Testis (tissue), 3 donors: Measurements from ENCODE around the gene FAM131C. TPM values are rescaled to one million over a fixed set of nuclear protein-coding genes. Genes with fewer than 3 reads are reported as not detected.
A peak's percentile ranks its signal among the peaks of the same experiment; 100 is the strongest.

ENCODE experiments used
- DNase-seq: peaks from one replicate; pipeline ENCODE4 v3.0.0-alpha.2; 2019
- H3K27ac ChIP-seq, 2 donors: fragments of 200-600 bp; sonication (generic); one replicate each; pipeline ENCODE4 v1.5.1; 2019
- H3K27me3 ChIP-seq: fragments of 200-600 bp; sonication (generic); one replicate; pipeline ENCODE4 v1.5.1; 2019
- H3K36me3 ChIP-seq: fragments of 200-600 bp; sonication (generic); one replicate; pipeline ENCODE4 v1.5.1; 2017; ENCODE audit warnings: low read depth; ENCODE audit errors: missing control alignments
- H3K4me1 ChIP-seq: fragments of 200-600 bp; sonication (generic); one replicate; pipeline ENCODE4 v1.5.1; 2019
- H3K4me3 ChIP-seq, 2 donors: fragments of 200-600 bp; sonication (generic); one replicate each; pipeline ENCODE4 v1.5.1; 2017 to 2019
- H3K9me3 ChIP-seq: fragments of 200-600 bp; sonication (generic); one replicate; pipeline ENCODE4 v1.5.1; 2017
- CTCF ChIP-seq, 3 experiments: fragments of 450-650 bp in 2 of 3; fragments of 200-600 bp in 1 of 3; sonication (generic) in 1 of 3; IDR thresholded peaks; one replicate each; pipeline ENCODE4 v1.5.1; 2016 to 2019; ENCODE audit warnings: antibody characterized with exemption in 3 of 3, mild to moderate bottlenecking in 2 of 3, moderate library complexity in 1 of 3
- POLR2A ChIP-seq: fragments of 450-650 bp; IDR thresholded peaks from one replicate; pipeline ENCODE4 v1.6.1; 2017; ENCODE audit warnings: antibody characterized with exemption, mild to moderate bottlenecking, moderate library complexity
- WGBS, 2 donors: methylation state at CpG; one replicate each; pipeline ENCODE4 v1.1.5; 2018; 5-methylcytosine and 5-hydroxymethylcytosine counted together
- intact Hi-C: fragments of 100-400 bp; cut with DNase I; formaldehyde crosslinking; loops from one replicate; pipeline ENCODE4 v1.15.1; 2023; ENCODE audit warnings: low total_unique reads
- polyA plus RNA-seq: library from polyadenylated mRNA; stranded (reverse); fragments of 350-450 nt; fragmentation: Illumina TruSeq; extraction: RNeasy Lipid Tissue Mini Kit (QIAGEN cat#74804); gene quantifications from one replicate; pipeline ENCODE4 v1.2.3, GENCODE V29; 2014; ENCODE audit warnings: low read depth, low replicate concordance; ENCODE audit not compliant: insufficient read depth
- total RNA-seq, 2 donors: library from RNA; depleted of rRNA; stranded (reverse); fragments of >200 nt; gene quantifications; one replicate each; pipeline ENCODE4 v1.2.3, GENCODE V29; 2016

FAM131C gene
- total and polyA plus RNA-seq, 3 donors from 2014 or later: 0.42 to 1.2 (median 0.87) TPM

GRCh38 chr1:16020325-16020724 lies 53.1 kb downstream of the FAM131C start:
- no peaks in the 10 kb centered on the region for H3K9me3 ChIP-seq
- H3K27me3 ChIP-seq: no peaks in the 10 kb centered on the region
- no peaks in the 10 kb centered on the region for H3K36me3 ChIP-seq
- H3K4me1 ChIP-seq: peaks cover 42% of the 10 kb centered on the region
- no peak overlapping the region for H3K27ac ChIP-seq
- H3K4me3 ChIP-seq: no peak overlapping the region
- no peak for DNase-seq
- TF ChIP-seq CTCF (IDR thresholded peaks at IDR 0.05): no peak
- no peak for TF ChIP-seq POLR2A
- WGBS, 2 donors: 73 to 88% methylated on average over 3 to 6 of the region's 6 CpGs
- intact Hi-C loops: no loop called here

- H3K4me1 ChIP-seq: peaks cover 47% of the 10 kb centered on the region
- TF ChIP-seq CTCF (IDR thresholded peaks at IDR 0.05) (no peak), POLR2A (no peak)
- no peaks in the 10 kb centered on the region for H3K36me3 ChIP-seq
- H3K27ac ChIP-seq: peak overlapping the region; percentile 84 to 88
- H3K27me3 ChIP-seq: no peaks in the 10 kb centered on the region
- DNase-seq: no peak
- 62 to 84% methylated on average over 8 to 9 of the region's 9 CpGs for WGBS, 2 donors
- intact Hi-C loops: no loop called here
- no peak overlapping the region for H3K4me3 ChIP-seq
- H3K9me3 ChIP-seq: no peaks in the 10 kb centered on the region
Measured at GRCh38 chr1:16019644-16020277, 53.7 kb downstream of the FAM131C start.

GRCh38 chr1:16018749-16019643 lies 54.5 kb downstream of the FAM131C start:
- no peak for DNase-seq
- Histone ChIP-seq H3K36me3 (no peaks in the 10 kb centered on the region), H3K27ac (peak overlapping the region; percentile 84 to 88), H3K4me3 (no peak overlapping the region), H3K9me3 (no peaks in the 10 kb centered on the region), H3K27me3 (no peaks in the 10 kb centered on the region), H3K4me1 (peaks cover 54% of the 10 kb centered on the region)
- WGBS, 2 donors: 64 to 78% methylated on average over 20 to 23 of the region's 23 CpGs
- TF ChIP-seq POLR2A (no peak), CTCF (IDR thresholded peaks at IDR 0.05) (no peak)
- intact Hi-C loops: no loop called here

GRCh38 chr1:16018308-16018707 lies 55.1 kb downstream of the FAM131C start:
- no peaks in the 10 kb centered on the region for H3K9me3 ChIP-seq
- WGBS, 2 donors: 33 to 41% methylated on average over 2 to 4 of the region's 4 CpGs
- TF ChIP-seq CTCF (IDR thresholded peaks at IDR 0.05) (no peak), POLR2A (no peak)
- intact Hi-C loops: no loop called here
- no peaks in the 10 kb centered on the region for H3K27me3 ChIP-seq
- no peaks in the 10 kb centered on the region for H3K36me3 ChIP-seq
- no peak for DNase-seq
- H3K4me3 ChIP-seq: peak overlapping the region in 1 of 2 donors; percentile 20
- H3K27ac ChIP-seq: peak overlapping the region; percentile 84 to 88
- peaks cover 61% of the 10 kb centered on the region for H3K4me1 ChIP-seq
